GM23338 (cell line): ENCODE measurements around the gene SPRED2. TPM values are rescaled to one million over a fixed set of nuclear protein-coding genes. Genes with fewer than 3 reads are reported as not detected.
A peak's percentile ranks its signal among the peaks of the same experiment; 100 is the strongest.

Source experiments
- ATAC-seq: fragments of 200-7000 bp; cut with Tn5 transposase; 3 replicates; pipeline ENCODE4 v1.9.1; 2020
- DNase-seq: peaks from one replicate; pipeline ENCODE4 v3.0.0-alpha.2; 2015; ENCODE audit warnings: low spot score
- H2AFZ ChIP-seq: fragments of 200-600 bp; sonication (generic); 2 replicates; pipeline ENCODE4 v1.8.0; 2016; ENCODE audit warnings: antibody characterized with exemption, mild to moderate bottlenecking, moderate library complexity
- H3F3A ChIP-seq: fragments of 200-600 bp; sonication (generic); replicated peaks from 2 replicates; pipeline ENCODE4 v1.8.0; 2017; ENCODE audit warnings: antibody characterized with exemption, mixed run types, low read depth
- H3K27ac ChIP-seq: fragments of 200-600 bp; sonication (generic); 2 replicates; pipeline ENCODE4 v1.6.1; 2016; ENCODE audit warnings: low read depth
- H3K27me3 ChIP-seq: fragments of 200-600 bp; sonication (generic); 2 replicates; pipeline ENCODE4 v1.8.0; 2016; ENCODE audit warnings: mild to moderate bottlenecking, mixed run types, moderate library complexity; ENCODE audit not compliant: insufficient read depth
- H3K36me3 ChIP-seq: fragments of 200-600 bp; sonication (generic); 2 replicates; pipeline ENCODE4 v1.8.0; 2016; ENCODE audit warnings: mild to moderate bottlenecking; ENCODE audit not compliant: insufficient read depth
- H3K4me1 ChIP-seq: fragments of 200-600 bp; sonication (generic); 2 replicates; pipeline ENCODE4 v1.8.0; 2016; ENCODE audit warnings: mild to moderate bottlenecking, moderate library complexity; ENCODE audit not compliant: insufficient read depth
- H3K4me2 ChIP-seq: fragments of 200-600 bp; sonication (generic); 2 replicates; pipeline ENCODE4 v1.7.1; 2017; ENCODE audit warnings: mixed run types
- H3K4me3 ChIP-seq: fragments of 200-600 bp; sonication (generic); 2 replicates; pipeline ENCODE4 v1.6.1; 2016; ENCODE audit warnings: mixed run types
- H3K79me2 ChIP-seq: fragments of 200-600 bp; sonication (generic); replicated peaks from 2 replicates; pipeline ENCODE4 v1.8.0; 2017; ENCODE audit warnings: mild to moderate bottlenecking; ENCODE audit not compliant: insufficient read depth
- H3K9me2 ChIP-seq: fragments of 200-600 bp; sonication (generic); 2 replicates; pipeline ENCODE4 v1.8.0; 2017; ENCODE audit not compliant: insufficient read depth
- H4K20me1 ChIP-seq: fragments of 200-600 bp; sonication (generic); replicated peaks from 2 replicates; pipeline ENCODE4 v1.8.0; 2017; ENCODE audit warnings: mild to moderate bottlenecking; ENCODE audit not compliant: insufficient read depth
- H3K27ac Mint-ChIP-seq: 2 replicates; pipeline ENCODE4 v1.8.0; 2020; ENCODE audit warnings: inconsistent platforms, mild to moderate bottlenecking, moderate library complexity, mixed read lengths
- H3K27me3 Mint-ChIP-seq: 3 replicates; pipeline ENCODE4 v1.8.0; 2022; ENCODE audit warnings: low read depth, mild to moderate bottlenecking, moderate library complexity, mixed read lengths, inconsistent platforms; ENCODE audit not compliant: insufficient read depth, poor library complexity
- H3K36me3 Mint-ChIP-seq: 3 replicates; pipeline ENCODE4 v1.8.0; 2021; ENCODE audit warnings: low read depth, mild to moderate bottlenecking, inconsistent platforms, moderate library complexity, mixed read lengths
- H3K4me1 Mint-ChIP-seq: 3 replicates; pipeline ENCODE4 v1.8.0; 2020; ENCODE audit warnings: mild to moderate bottlenecking, inconsistent platforms, mixed read lengths
- H3K4me3 Mint-ChIP-seq: 3 replicates; pipeline ENCODE4 v1.8.0; 2021; ENCODE audit warnings: moderate library complexity, mild to moderate bottlenecking, inconsistent platforms, mixed read lengths
- H3K9me3 Mint-ChIP-seq: 3 replicates; pipeline ENCODE4 v1.8.0; 2020; ENCODE audit warnings: moderate library complexity, mild to moderate bottlenecking, inconsistent platforms, mixed read lengths
- CREB1 ChIP-seq: fragments of 250-450 bp; sonication (Bioruptor Pico); IDR thresholded peaks from 2 replicates; pipeline ENCODE4 v1.5.0; 2020; ENCODE audit warnings: low read depth, mild to moderate bottlenecking, moderate library complexity
- ETS1 ChIP-seq: IDR thresholded peaks from 2 replicates; pipeline ENCODE4 v1.6.1; 2016; ENCODE audit warnings: antibody characterized with exemption
- EZH2 ChIP-seq: fragments of 200-600 bp; sonication (generic); IDR thresholded peaks from one replicate; pipeline ENCODE4 v1.8.0; 2017; ENCODE audit warnings: antibody characterized with exemption, mild to moderate bottlenecking, low read depth; ENCODE audit not compliant: unreplicated experiment
- JUNB ChIP-seq: IDR thresholded peaks from one replicate; pipeline ENCODE4 v1.6.1; 2016; ENCODE audit warnings: antibody characterized with exemption; ENCODE audit not compliant: unreplicated experiment
- ZNF331 ChIP-seq: fragments of 250-450 bp; sonication (Bioruptor Pico); IDR thresholded peaks from 2 replicates; pipeline ENCODE4 v1.5.0; 2020; ENCODE audit warnings: low read depth, mild to moderate bottlenecking, moderate library complexity
- polyA plus RNA-seq: library from polyadenylated mRNA; unstranded; fragments of >200 nt; fragmentation: Nextera tagmentation; extraction: Ambion mirVana; gene quantifications from 2 replicates; pipeline ENCODE4 v1.2.1, GENCODE V29; 2016
- total RNA-seq: library from RNA; depleted of rRNA; stranded (reverse); fragments of >200 nt; shearing (Covaris generic); gene quantifications from 2 replicates; pipeline ENCODE4 v1.2.3, GENCODE V29; 2014
- TF ChIP-seq, protein P1 (sequence below): fragments of 250-450 bp; sonication (Bioruptor Pico); IDR thresholded peaks from 2 replicates; pipeline ENCODE4 v1.5.0; 2020; ENCODE audit warnings: mild to moderate bottlenecking, moderate library complexity
- TF ChIP-seq, protein P2 (sequence below), 2 experiments: fragments of 200-600 bp in 1 of 2; sonication (generic) in 1 of 2; conservative IDR thresholded peaks; 2 replicates each; pipeline versions ENCODE4 v1.5.1 to v1.6.1; 2016 to 2017; ENCODE audit warnings: antibody characterized with exemption in 2 of 2, low read depth in 2 of 2, mild to moderate bottlenecking in 2 of 2, moderate library complexity in 1 of 2
- TF ChIP-seq, protein P3 (sequence below): IDR thresholded peaks from one replicate; pipeline ENCODE4 v1.6.1; 2018; ENCODE audit warnings: antibody characterized with exemption; ENCODE audit not compliant: unreplicated experiment

SPRED2 gene
- total and polyA plus RNA-seq, 2 experiments from 2014 or later = 8.7 to 13.0 TPM

DNA sequence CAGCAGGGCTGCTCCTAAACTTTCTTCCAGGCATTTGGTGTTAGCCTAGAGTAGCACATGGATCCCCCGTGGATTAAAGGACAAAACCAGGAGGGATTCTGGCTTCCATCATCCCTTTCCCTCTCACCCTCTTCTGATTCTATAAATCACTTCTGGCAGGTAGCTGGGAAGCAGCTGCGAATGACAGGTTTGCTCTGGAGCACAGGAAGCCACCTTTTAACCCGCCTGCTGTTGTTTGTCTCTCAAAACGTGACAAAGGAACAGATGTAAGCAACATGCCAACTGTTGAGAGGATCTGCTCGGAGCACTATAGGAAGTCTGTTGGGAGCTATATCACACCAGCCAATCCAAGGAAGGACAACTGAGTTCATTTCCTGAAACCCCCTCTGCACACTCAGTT, 102.9 kb downstream of the SPRED2 start (continued):
- TF ChIP-seq, protein P1, sequence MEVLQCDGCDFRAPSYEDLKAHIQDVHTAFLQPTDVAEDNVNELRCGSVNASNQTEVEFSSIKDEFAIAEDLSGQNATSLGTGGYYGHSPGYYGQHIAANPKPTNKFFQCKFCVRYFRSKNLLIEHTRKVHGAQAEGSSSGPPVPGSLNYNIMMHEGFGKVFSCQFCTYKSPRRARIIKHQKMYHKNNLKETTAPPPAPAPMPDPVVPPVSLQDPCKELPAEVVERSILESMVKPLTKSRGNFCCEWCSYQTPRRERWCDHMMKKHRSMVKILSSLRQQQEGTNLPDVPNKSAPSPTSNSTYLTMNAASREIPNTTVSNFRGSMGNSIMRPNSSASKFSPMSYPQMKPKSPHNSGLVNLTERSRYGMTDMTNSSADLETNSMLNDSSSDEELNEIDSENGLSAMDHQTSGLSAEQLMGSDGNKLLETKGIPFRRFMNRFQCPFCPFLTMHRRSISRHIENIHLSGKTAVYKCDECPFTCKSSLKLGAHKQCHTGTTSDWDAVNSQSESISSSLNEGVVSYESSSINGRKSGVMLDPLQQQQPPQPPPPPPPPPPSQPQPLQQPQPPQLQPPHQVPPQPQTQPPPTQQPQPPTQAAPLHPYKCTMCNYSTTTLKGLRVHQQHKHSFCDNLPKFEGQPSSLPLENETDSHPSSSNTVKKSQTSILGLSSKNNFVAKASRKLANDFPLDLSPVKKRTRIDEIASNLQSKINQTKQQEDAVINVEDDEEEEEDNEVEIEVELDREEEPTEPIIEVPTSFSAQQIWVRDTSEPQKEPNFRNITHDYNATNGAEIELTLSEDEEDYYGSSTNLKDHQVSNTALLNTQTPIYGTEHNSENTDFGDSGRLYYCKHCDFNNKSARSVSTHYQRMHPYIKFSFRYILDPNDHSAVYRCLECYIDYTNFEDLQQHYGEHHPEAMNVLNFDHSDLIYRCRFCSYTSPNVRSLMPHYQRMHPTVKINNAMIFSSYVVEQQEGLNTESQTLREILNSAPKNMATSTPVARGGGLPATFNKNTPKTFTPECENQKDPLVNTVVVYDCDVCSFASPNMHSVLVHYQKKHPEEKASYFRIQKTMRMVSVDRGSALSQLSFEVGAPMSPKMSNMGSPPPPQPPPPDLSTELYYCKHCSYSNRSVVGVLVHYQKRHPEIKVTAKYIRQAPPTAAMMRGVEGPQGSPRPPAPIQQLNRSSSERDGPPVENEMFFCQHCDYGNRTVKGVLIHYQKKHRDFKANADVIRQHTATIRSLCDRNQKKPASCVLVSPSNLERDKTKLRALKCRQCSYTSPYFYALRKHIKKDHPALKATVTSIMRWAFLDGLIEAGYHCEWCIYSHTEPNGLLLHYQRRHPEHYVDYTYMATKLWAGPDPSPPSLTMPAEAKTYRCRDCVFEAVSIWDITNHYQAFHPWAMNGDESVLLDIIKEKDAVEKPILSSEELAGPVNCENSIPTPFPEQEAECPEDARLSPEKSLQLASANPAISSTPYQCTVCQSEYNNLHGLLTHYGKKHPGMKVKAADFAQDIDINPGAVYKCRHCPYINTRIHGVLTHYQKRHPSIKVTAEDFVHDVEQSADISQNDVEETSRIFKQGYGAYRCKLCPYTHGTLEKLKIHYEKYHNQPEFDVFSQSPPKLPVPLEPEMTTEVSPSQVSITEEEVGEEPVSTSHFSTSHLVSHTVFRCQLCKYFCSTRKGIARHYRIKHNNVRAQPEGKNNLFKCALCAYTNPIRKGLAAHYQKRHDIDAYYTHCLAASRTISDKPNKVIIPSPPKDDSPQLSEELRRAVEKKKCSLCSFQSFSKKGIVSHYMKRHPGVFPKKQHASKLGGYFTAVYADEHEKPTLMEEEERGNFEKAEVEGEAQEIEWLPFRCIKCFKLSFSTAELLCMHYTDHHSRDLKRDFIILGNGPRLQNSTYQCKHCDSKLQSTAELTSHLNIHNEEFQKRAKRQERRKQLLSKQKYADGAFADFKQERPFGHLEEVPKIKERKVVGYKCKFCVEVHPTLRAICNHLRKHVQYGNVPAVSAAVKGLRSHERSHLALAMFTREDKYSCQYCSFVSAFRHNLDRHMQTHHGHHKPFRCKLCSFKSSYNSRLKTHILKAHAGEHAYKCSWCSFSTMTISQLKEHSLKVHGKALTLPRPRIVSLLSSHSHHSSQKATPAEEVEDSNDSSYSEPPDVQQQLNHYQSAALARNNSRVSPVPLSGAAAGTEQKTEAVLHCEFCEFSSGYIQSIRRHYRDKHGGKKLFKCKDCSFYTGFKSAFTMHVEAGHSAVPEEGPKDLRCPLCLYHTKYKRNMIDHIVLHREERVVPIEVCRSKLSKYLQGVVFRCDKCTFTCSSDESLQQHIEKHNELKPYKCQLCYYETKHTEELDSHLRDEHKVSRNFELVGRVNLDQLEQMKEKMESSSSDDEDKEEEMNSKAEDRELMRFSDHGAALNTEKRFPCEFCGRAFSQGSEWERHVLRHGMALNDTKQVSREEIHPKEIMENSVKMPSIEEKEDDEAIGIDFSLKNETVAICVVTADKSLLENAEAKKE (CRISPR knock-in tag) = no peak
- TF ChIP-seq ZNF331 (CRISPR knock-in tag) (no peak), ETS1 (no peak)
- TF ChIP-seq, protein P2, sequence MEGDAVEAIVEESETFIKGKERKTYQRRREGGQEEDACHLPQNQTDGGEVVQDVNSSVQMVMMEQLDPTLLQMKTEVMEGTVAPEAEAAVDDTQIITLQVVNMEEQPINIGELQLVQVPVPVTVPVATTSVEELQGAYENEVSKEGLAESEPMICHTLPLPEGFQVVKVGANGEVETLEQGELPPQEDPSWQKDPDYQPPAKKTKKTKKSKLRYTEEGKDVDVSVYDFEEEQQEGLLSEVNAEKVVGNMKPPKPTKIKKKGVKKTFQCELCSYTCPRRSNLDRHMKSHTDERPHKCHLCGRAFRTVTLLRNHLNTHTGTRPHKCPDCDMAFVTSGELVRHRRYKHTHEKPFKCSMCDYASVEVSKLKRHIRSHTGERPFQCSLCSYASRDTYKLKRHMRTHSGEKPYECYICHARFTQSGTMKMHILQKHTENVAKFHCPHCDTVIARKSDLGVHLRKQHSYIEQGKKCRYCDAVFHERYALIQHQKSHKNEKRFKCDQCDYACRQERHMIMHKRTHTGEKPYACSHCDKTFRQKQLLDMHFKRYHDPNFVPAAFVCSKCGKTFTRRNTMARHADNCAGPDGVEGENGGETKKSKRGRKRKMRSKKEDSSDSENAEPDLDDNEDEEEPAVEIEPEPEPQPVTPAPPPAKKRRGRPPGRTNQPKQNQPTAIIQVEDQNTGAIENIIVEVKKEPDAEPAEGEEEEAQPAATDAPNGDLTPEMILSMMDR (conservative IDR thresholded peaks at IDR 0.05; ENCODE audit: low read depth in 2 of 2) = no peak

DNA sequence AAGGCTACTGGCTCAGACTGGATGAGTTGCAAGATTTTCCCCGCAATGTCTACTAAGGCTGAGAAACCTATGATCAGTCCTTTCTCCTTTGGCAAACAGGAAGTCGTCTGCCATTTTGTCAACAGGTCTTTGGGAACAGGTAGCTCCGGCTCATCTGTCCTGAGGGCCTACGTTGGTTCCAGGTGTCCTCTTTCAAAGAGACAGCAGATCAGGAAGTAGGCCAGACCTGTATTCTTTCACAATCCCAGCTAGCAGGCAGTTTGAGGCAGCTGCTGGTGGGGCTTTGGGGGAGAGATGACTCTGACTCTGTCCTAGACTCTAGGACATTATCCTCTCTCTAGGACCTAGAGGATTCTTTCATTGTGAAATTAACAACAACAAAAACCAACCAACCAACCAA, 106.1 kb downstream of the SPRED2 start:
- H3K27me3 ChIP-seq = no peaks in the 10 kb centered on the region
- H4K20me1 ChIP-seq = no peaks in the 10 kb centered on the region
- no peak overlapping the region for H3K4me3 Mint-ChIP-seq
- H3K4me1 Mint-ChIP-seq = peaks cover 6% of the 10 kb centered on the region; the same call in 2 of the 3 replicates
- no peak overlapping the region for H2AFZ ChIP-seq
- H3K27ac ChIP-seq = no peak overlapping the region
- H3F3A ChIP-seq = no peaks in the 10 kb centered on the region
- no peak overlapping the region for H3K4me2 ChIP-seq
- ATAC-seq (no peak), DNase-seq (peak; percentile 17)
- H3K27me3 Mint-ChIP-seq = peaks cover 9% of the 10 kb centered on the region
- H3K9me2 ChIP-seq = 0 out of 2 replicates have a peak, but pooled peaks cover 6% of the 10 kb centered on the region
- no peaks in the 10 kb centered on the region for H3K4me1 ChIP-seq
- no peaks in the 10 kb centered on the region for H3K79me2 ChIP-seq
- H3K36me3 ChIP-seq = no peaks in the 10 kb centered on the region
- TF ChIP-seq, protein P3, sequence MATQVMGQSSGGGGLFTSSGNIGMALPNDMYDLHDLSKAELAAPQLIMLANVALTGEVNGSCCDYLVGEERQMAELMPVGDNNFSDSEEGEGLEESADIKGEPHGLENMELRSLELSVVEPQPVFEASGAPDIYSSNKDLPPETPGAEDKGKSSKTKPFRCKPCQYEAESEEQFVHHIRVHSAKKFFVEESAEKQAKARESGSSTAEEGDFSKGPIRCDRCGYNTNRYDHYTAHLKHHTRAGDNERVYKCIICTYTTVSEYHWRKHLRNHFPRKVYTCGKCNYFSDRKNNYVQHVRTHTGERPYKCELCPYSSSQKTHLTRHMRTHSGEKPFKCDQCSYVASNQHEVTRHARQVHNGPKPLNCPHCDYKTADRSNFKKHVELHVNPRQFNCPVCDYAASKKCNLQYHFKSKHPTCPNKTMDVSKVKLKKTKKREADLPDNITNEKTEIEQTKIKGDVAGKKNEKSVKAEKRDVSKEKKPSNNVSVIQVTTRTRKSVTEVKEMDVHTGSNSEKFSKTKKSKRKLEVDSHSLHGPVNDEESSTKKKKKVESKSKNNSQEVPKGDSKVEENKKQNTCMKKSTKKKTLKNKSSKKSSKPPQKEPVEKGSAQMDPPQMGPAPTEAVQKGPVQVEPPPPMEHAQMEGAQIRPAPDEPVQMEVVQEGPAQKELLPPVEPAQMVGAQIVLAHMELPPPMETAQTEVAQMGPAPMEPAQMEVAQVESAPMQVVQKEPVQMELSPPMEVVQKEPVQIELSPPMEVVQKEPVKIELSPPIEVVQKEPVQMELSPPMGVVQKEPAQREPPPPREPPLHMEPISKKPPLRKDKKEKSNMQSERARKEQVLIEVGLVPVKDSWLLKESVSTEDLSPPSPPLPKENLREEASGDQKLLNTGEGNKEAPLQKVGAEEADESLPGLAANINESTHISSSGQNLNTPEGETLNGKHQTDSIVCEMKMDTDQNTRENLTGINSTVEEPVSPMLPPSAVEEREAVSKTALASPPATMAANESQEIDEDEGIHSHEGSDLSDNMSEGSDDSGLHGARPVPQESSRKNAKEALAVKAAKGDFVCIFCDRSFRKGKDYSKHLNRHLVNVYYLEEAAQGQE = no peak
- TF ChIP-seq JUNB (no peak), ETS1 (no peak), EZH2 (no peak), CREB1 (CRISPR knock-in tag) (no peak)
- no peaks in the 10 kb centered on the region; the same call in 2 of the 3 replicates for H3K36me3 Mint-ChIP-seq
- no peak overlapping the region for H3K4me3 ChIP-seq
- H3K9me3 Mint-ChIP-seq = no peaks in the 10 kb centered on the region
- H3K27ac Mint-ChIP-seq = no peak overlapping the region
